Thyroid gland (tissue), 4 donors: ENCODE data around the gene PANK1. TPM values are rescaled to one million over a fixed set of nuclear protein-coding genes. Genes with fewer than 3 reads are reported as not detected.
A peak's percentile ranks its signal among the peaks of the same experiment; 100 is the strongest.

Experiments
- DNase-seq, 2 donors: peaks; one replicate each; pipeline ENCODE4 v3.0.0-alpha.2; 2019
- H3K27ac ChIP-seq, 3 donors: fragments of 200-600 bp; sonication (generic); 1 replicate in 2 of 3; 2 replicates in 1 of 3; pipeline ENCODE4 v1.5.1; 2016 to 2019; ENCODE audit warnings: mild to moderate bottlenecking in 1 of 3, moderate library complexity in 1 of 3
- H3K27me3 ChIP-seq: fragments of 200-600 bp; sonication (generic); one replicate; pipeline ENCODE4 v1.5.1; 2019
- H3K36me3 ChIP-seq, 2 donors: fragments of 200-600 bp; sonication (generic); one replicate each; pipeline ENCODE4 v1.5.1; 2016 to 2019
- H3K4me1 ChIP-seq, 2 donors: fragments of 200-600 bp; sonication (generic); one replicate each; pipeline ENCODE4 v1.5.1; 2017 to 2019
- H3K4me3 ChIP-seq, 3 donors: fragments of 200-600 bp; sonication (generic); replicated peaks in 1 of 3; 1 replicate in 2 of 3; 2 replicates in 1 of 3; pipeline ENCODE4 v1.5.1; 2016; ENCODE audit warnings: mild to moderate bottlenecking in 1 of 3
- H3K9me3 ChIP-seq: fragments of 200-600 bp; sonication (generic); one replicate; pipeline ENCODE4 v1.5.1; 2017
- POLR2A ChIP-seq, 2 donors: fragments of 450-650 bp; IDR thresholded peaks; one replicate each; pipeline ENCODE4 v1.6.1; 2017; ENCODE audit warnings: antibody characterized with exemption in 2 of 2, mild to moderate bottlenecking in 2 of 2, moderate library complexity in 1 of 2
- WGBS, 2 donors: methylation state at CpG; one replicate each; pipeline ENCODE4 v1.1.5; 2017; 5-methylcytosine and 5-hydroxymethylcytosine counted together
- intact Hi-C: fragments of 100-400 bp; cut with DNase I; formaldehyde crosslinking; loops from one replicate; pipeline ENCODE4 v1.15.1; 2023
- total RNA-seq, 4 donors: library from RNA; depleted of rRNA; stranded (reverse); fragments of >200 nt; gene quantifications; one replicate each; pipeline ENCODE4 v1.2.3, GENCODE V29; 2016
- TF ChIP-seq, protein P1 (sequence below), 6 experiments: fragments of 200-600 bp in 3 of 6; fragments of 450-650 bp in 3 of 6; sonication (generic) in 3 of 6; IDR thresholded peaks; one replicate each; pipeline ENCODE4 v1.5.1; 2016 to 2019; ENCODE audit warnings: antibody characterized with exemption in 6 of 6, mild to moderate bottlenecking in 2 of 6, inconsistent platforms in 1 of 6, moderate library complexity in 1 of 6

The PANK1 gene
- total RNA-seq, 4 donors from 2014 or later: 20.6 to 40.6 (median 26.9) TPM

DNA sequence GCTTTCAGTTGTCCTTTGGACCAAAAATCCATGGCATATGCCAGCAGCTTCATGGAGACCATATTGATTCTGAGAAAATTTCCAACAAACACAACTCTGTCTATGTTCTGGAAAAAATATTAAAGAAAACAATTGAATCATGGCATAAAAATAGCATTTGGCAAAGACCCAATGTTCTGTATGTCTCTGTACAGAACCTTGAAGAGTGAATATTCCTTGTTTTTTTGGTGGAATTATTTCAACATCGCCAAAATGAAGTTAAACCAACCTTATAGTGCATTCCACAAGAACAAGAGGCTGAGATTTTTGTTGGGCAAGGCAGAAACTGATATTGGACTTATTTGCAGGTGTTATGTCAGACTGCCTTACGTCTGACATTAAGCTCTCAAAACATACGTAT lies 56.4 kb downstream of the PANK1 start:
- WGBS, 2 donors: 85 to 86% methylated on average over 3 of the region's 3 CpGs
- TF ChIP-seq POLR2A (IDR thresholded peaks at IDR 0.05): no peak
- TF ChIP-seq, protein P1, sequence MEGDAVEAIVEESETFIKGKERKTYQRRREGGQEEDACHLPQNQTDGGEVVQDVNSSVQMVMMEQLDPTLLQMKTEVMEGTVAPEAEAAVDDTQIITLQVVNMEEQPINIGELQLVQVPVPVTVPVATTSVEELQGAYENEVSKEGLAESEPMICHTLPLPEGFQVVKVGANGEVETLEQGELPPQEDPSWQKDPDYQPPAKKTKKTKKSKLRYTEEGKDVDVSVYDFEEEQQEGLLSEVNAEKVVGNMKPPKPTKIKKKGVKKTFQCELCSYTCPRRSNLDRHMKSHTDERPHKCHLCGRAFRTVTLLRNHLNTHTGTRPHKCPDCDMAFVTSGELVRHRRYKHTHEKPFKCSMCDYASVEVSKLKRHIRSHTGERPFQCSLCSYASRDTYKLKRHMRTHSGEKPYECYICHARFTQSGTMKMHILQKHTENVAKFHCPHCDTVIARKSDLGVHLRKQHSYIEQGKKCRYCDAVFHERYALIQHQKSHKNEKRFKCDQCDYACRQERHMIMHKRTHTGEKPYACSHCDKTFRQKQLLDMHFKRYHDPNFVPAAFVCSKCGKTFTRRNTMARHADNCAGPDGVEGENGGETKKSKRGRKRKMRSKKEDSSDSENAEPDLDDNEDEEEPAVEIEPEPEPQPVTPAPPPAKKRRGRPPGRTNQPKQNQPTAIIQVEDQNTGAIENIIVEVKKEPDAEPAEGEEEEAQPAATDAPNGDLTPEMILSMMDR (IDR thresholded peaks at IDR 0.05): no peak
- no peaks in the 10 kb centered on the region for H3K9me3 ChIP-seq
- no peaks in the 10 kb centered on the region for H3K36me3 ChIP-seq
- H3K27me3 ChIP-seq: no peaks in the 10 kb centered on the region
- H3K27ac ChIP-seq: peak overlapping the region in 1 of 3 donors; percentile 3
- no peak for DNase-seq
- intact Hi-C loops: no loop called here
- H3K4me1 ChIP-seq: peaks cover 23 to 48% of the 10 kb centered on the region in 2 donors
- H3K4me3 ChIP-seq: no peak overlapping the region

DNA sequence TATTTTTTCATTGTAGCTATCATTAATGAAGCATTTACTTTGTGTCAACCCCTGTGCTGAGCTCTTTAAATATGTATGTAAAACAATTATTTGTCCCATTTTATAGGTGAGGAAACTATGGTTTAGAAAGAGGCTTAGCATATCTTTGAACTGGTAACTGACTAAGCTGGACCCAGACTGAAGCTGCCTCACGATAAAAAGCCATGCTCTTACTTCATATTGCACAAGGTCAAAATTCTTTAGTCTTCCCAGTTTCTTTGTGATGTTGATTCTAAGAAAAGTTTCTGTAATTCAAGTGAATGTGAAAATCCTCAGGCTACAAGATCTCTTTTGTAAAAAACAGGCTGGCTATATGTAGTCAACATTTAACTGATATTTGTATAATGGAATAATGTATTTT lies 63.0 kb downstream of the PANK1 start:
- no peaks in the 10 kb centered on the region for H3K4me1 ChIP-seq
- intact Hi-C loops: no loop called here
- no peaks in the 10 kb centered on the region for H3K27me3 ChIP-seq
- no peaks in the 10 kb centered on the region for H3K36me3 ChIP-seq
- no peak for DNase-seq
- H3K27ac ChIP-seq: no peak overlapping the region
- 97 to 98% methylated on average over 1 of the region's 1 CpG for WGBS, 2 donors
- H3K4me3 ChIP-seq: no peak overlapping the region
- H3K9me3 ChIP-seq: no peaks in the 10 kb centered on the region
- TF ChIP-seq, protein P1 (IDR thresholded peaks at IDR 0.05): no peak
- TF ChIP-seq POLR2A (IDR thresholded peaks at IDR 0.05): no peak

DNA sequence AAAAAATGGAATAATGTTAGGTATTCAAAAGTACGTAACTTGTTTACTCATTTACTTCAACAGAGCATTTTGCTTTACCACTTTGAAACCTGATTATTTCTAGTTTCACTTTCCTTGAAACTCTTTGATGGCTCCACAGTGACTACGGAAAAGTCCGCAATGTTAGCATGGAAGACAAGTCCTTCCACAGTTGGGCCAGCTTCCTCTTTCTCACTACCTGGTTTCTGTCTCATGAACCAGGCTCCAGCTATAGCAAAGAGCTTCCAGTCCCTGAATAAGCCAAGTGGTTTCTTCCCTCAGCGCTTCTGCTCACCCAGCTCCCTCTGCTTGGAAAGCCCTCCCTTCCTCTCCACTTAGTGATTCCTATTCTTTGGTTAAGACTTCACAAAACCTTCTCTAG lies 64.8 kb downstream of the PANK1 start:
- H3K36me3 ChIP-seq: no peaks in the 10 kb centered on the region
- no peaks in the 10 kb centered on the region for H3K4me1 ChIP-seq
- no peak overlapping the region for H3K4me3 ChIP-seq
- no peak overlapping the region for H3K27ac ChIP-seq
- H3K27me3 ChIP-seq: no peaks in the 10 kb centered on the region
- no peaks in the 10 kb centered on the region for H3K9me3 ChIP-seq
- no peak for DNase-seq
- WGBS, 2 donors: 90 to 94% methylated on average over 4 of the region's 4 CpGs
- TF ChIP-seq, protein P1 (IDR thresholded peaks at IDR 0.05): no peak
- TF ChIP-seq POLR2A (IDR thresholded peaks at IDR 0.05): no peak
- intact Hi-C loops: no loop called here

DNA sequence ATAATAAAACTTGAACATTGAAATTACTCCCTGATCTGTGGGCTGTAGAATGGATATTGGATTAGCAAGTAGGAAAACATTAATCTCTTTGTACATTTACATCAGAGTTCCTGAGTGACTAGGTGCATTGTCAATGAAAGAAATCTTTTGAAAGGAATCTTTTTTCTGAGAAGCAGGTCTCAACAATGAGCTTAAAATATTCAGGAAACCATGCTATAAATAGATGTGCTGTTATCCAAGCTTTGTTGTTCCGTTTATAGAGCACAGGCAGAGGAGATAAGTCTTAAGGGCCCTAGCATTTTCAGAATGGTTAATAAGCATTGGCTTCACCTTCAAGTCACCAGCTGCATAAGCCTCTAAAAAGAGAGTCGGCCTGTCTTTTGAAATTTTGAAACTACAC lies 68.3 kb downstream of the PANK1 start:
- H3K4me1 ChIP-seq: peaks cover 0 to 10% of the 10 kb centered on the region in 2 donors
- H3K36me3 ChIP-seq: no peaks in the 10 kb centered on the region
- intact Hi-C loops: no loop called here
- DNase-seq: no peak
- no peak overlapping the region for H3K4me3 ChIP-seq
- no peaks in the 10 kb centered on the region for H3K9me3 ChIP-seq
- H3K27ac ChIP-seq: no peak overlapping the region
- WGBS, 2 donors: 85 to 87% methylated on average over 2 of the region's 2 CpGs
- TF ChIP-seq POLR2A (IDR thresholded peaks at IDR 0.05): no peak
- TF ChIP-seq, protein P1 (IDR thresholded peaks at IDR 0.05): no peak
- H3K27me3 ChIP-seq: no peaks in the 10 kb centered on the region

DNA sequence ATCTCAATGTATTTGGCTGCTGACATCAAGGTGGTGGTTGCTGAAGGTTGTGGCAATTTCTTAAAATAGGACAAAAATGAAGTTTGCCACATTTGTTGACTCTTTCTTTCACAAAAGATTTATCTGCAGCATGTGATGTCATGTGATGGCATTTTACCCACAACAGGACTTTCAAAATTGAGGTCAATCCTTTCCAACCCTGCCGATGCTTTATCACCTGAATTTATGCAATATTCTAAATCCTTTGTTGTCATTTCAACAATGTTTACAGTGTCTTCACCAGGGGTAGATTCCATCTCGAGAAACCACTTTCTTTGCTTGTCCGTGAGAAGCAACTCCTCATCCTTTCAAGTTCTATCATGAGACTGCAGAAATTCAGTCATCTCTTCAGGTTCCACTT lies 69.0 kb downstream of the PANK1 start:
- 93 to 95% methylated on average over 3 of the region's 3 CpGs for WGBS, 2 donors
- no peak for TF ChIP-seq POLR2A (IDR thresholded peaks at IDR 0.05)
- TF ChIP-seq, protein P1 (IDR thresholded peaks at IDR 0.05): no peak
- Histone ChIP-seq H3K27ac (no peak overlapping the region), H3K4me3 (no peak overlapping the region), H3K9me3 (no peaks in the 10 kb centered on the region), H3K36me3 (no peaks in the 10 kb centered on the region), H3K27me3 (no peaks in the 10 kb centered on the region), H3K4me1 (peaks cover 0 to 10% of the 10 kb centered on the region in 2 donors)
- DNase-seq: no peak
- intact Hi-C loops: no loop called here
